KOPT-K1 (cell line): Measurements from ENCODE around the gene WNT2B.

Experiments
- H3K27ac ChIP-seq: fragments of 200-600 bp; sonication (generic); 2 replicates; pipeline ENCODE4 v1.5.1; 2016; ENCODE audit warnings: antibody characterized with exemption, mild to moderate bottlenecking, low read depth, low read length; ENCODE audit not compliant: poor library complexity, severe bottlenecking
- H3K36me3 ChIP-seq: fragments of 200-600 bp; sonication (generic); 2 replicates; pipeline ENCODE4 v1.5.1; 2017; ENCODE audit warnings: antibody characterized with exemption, mild to moderate bottlenecking, low read length, moderate library complexity; ENCODE audit not compliant: insufficient read depth
- H3K9me3 ChIP-seq: fragments of 200-600 bp; sonication (generic); 2 replicates; pipeline ENCODE4 v1.5.1; 2017; ENCODE audit warnings: antibody characterized with exemption, low read length, mild to moderate bottlenecking; ENCODE audit not compliant: insufficient read depth, poor library complexity, severe bottlenecking

WNT2B gene

DNA sequence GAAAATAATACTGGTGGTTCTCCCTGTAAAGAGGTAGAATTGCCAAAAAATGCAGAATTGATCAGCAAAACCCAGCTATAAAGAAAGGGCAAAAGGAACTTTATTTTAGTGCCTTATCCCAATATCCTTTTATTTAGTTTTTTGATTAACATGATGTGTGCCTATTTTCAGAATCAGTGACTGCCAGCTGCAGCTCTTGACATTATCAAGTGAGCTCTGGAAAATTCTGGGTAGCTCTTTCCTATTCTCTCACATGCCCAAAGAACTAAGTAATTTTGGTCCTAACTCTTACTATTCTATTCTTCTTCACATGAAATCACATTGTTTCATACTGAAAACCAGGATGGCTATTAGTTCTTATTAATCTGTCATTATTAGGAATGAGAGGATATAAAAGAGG, 22.1 kb downstream of the WNT2B start:
- no peak overlapping the region for H3K27ac ChIP-seq
- H3K36me3 ChIP-seq: no peaks in the 10 kb centered on the region
- H3K9me3 ChIP-seq: no peaks in the 10 kb centered on the region

DNA sequence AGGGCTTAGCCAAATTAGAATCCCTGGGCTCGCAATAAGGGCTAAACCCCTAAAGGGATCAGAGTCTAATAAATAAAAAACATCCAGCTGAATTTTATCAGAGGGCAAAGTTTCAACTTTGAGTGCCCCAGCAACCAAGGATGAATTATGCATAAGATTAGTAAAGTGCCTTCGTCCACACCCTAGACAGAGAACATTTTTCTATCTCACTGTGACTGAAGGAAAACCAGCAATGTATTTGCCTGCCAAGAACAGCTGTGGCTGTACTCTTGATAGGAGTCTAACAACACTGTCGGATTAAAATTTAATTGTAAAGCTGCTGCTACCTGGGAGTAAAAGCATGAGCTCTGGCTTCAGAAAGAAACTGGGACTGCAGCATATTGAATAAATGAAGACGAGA, 23.3 kb downstream of the WNT2B start:
- no peaks in the 10 kb centered on the region for H3K9me3 ChIP-seq
- H3K36me3 ChIP-seq: no peaks in the 10 kb centered on the region
- no peak overlapping the region for H3K27ac ChIP-seq

DNA sequence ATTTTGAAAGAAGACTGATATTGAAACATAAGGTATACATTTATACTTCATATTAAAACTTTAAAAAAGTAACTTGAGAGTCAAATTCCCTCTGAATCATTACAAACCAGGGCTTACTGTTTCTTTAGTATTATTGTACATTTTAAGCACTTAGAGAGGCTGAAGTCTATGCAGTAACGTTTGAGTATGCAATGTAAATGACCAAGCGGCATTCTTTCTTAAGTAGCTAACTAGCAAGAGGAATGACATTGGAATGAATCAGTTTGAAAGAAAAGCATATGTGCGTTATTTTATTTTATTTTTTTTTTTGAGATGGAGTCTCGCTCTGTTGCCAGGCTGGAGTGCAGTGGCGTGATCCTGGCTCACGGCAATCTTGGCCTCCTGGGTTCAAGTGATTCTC, 24.3 kb downstream of the WNT2B start:
- H3K27ac ChIP-seq: no peak overlapping the region
- no peaks in the 10 kb centered on the region for H3K9me3 ChIP-seq
- no peaks in the 10 kb centered on the region for H3K36me3 ChIP-seq

DNA sequence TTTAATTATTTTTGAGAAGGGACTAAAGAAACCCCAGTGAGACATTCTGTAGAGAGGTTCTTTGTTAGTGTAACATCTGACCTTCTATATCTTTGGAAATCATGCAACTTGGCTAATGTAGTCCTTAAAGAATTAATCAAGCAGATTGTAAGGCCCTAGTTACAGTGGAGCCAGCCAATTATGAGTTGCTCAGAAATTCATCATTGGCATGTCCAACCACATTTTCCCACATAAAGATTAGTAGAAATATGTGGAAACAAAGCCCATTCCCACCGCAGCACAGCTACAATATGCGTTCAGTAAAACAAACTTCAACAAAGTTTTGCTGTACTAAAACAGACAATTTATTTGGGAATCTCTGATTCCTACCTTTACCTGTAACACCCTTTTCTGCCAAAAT, 27.8 kb downstream of the WNT2B start:
- H3K27ac ChIP-seq: no peak overlapping the region
- H3K36me3 ChIP-seq: peaks cover 15% of the 10 kb centered on the region; the same call in 1 of the 2 replicates
- H3K9me3 ChIP-seq: no peaks in the 10 kb centered on the region

DNA sequence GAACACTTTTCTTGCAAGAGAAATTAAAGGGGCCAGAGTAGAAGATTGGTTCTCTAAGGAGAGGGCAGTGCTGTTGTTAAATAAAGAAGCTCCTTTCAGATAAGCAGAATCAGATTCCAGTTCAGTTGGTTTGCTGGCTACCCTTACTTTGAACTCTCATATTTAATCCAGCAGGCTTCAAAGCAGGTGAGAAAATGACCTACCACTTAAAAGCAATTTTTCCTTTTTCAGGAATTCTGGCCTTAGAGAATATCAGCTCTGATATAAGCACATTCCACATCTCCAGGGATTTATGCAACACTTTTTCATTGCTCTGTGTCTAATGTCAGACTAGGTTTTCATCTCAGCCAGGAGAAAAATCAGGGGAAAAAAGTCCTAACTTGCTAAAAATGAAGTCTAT, 28.7 kb downstream of the WNT2B start:
- no peaks in the 10 kb centered on the region for H3K9me3 ChIP-seq
- H3K27ac ChIP-seq: no peak overlapping the region
- H3K36me3 ChIP-seq: peaks cover 15% of the 10 kb centered on the region; the same call in 1 of the 2 replicates

DNA sequence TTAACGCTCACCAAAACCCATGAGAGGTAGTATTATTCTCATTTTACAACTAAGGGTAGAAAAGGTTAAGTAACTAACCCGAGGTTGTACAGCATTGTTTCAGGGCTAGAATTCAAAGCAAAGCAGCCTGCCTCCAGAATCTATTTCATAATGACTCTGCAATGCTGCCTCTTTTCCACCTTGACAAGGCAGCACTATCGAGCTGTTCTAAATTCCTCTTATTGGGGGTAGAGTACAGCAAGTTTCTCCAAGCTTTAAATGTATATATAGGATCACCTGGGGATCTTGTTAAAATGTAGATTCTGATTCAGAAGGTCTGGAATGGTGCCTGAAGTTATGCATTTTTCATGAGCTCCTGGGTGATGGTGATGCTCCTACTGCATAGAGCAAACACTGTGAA, 30.1 kb downstream of the WNT2B start:
- Histone ChIP-seq H3K36me3 (peaks cover 15% of the 10 kb centered on the region; the same call in 1 of the 2 replicates), H3K27ac (no peak overlapping the region), H3K9me3 (no peaks in the 10 kb centered on the region)

DNA sequence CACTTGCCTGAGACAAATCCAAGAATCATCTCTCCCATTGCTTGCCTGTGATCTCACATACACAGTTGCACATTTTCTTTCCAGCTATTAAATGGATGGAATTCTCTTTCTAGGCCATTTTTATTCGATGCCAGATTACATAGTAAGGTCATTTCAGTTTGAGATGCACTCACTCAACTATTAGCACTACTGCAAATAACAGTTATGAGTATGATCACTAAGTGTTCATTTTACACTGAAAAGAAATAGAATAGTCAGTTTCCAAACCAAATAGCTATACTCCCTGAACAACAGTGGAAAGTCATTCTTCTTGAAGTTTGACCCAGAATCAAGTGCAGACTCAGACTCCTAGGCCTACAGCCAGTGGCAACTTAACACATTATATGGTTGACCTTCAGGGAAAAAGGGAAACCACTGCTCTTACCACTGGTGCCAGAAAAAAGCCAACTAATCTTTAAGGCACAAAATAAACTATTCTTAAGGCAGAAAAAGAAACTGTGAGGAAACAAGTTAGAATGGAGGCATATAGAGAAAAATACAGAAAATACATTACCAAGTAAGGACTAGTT, 31.5 kb downstream of the WNT2B start:
- no peak overlapping the region for H3K27ac ChIP-seq
- H3K9me3 ChIP-seq: no peaks in the 10 kb centered on the region
- peaks cover 15% of the 10 kb centered on the region; the same call in 1 of the 2 replicates for H3K36me3 ChIP-seq

DNA sequence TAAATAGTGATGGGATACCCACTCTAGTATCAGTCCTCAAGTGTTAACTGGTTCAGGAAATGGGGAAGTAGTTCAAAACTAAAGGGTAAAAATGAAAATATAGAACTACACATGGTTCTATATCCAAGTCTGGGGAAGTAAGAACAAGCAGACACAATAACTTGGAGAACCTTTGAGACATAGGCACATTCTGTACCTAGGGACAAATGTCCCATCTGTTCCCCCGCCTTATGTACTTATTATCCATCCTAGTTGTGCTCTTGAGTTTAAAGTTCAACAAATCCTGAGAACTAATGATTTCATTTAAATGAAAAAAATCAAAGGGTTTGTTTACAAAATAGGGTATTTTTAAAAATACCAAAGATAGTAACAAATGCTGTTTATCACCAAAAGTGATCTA, 32.5 kb downstream of the WNT2B start:
- Histone ChIP-seq H3K27ac (no peak overlapping the region), H3K9me3 (no peaks in the 10 kb centered on the region), H3K36me3 (peaks cover 15% of the 10 kb centered on the region; the same call in 1 of the 2 replicates)

DNA sequence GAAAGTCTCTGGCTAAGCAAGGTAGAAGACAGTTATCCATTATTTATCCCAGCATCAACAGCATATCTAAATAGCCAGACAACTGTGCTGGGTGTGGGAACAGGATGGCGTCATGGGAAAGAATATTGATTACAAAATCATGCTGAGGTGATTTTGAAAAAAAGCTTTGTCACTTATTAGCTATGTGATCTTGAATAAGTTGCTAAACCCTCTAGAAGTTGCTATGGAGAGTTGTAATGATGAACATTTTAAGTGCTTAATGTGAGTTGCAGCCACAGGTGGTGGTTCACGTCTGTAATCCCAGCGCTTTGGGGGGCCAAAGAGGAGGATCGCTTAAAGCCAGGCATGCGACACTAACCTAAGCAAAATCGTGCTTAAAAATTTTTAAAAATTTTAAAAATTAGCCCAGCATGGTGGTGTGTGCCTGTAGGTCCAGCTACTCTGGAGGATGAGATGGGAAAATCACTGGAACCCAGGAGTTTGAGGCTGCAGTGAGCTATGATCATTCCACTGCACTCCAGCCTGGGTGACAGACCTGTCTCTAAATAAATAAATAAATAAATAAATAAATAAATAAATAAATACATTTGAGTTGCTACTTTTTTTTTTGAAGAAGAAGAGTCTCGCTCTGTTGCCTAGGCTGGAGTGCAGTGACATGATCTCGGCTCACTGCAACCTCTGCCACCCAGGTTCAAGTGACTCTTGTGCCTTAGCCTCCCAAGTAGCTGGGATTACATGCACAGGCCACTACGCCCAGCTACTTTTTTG, 33.6 kb downstream of the WNT2B start:
- Histone ChIP-seq H3K27ac (no peak overlapping the region), H3K36me3 (peaks cover 15% of the 10 kb centered on the region; the same call in 1 of the 2 replicates), H3K9me3 (no peaks in the 10 kb centered on the region)

DNA sequence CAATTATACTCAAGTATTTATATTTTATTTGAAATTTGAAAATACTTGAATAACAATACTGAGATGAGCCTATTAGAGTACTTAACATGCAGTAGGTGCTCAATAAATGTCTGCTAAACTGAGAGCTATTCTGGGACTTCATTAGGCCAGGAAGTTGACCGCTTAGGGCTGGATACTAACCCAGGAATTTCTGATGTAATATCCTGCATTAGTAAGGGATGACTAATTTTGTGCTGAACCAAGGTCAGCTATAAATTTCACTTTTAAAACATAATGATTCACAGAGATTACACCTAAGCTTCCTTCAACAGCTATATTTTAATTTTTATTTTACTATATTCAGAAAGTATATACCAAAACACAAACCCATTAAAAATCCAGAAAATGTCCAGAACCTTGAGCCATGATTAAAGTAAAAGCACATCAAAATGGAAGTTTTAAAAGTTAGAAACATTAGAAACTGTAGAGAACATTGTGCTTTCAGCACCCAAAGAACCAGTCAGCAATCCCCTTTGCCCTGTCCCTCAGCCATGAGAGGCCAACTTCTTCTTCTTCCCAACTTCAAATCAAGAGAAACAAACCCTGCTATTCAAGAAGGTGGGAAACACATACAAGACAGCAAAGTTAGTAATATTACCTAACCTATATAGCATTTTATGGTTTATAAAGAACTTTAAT, 35.4 kb downstream of the WNT2B start:
- Histone ChIP-seq H3K9me3 (no peaks in the 10 kb centered on the region), H3K36me3 (peaks cover 14% of the 10 kb centered on the region; the same call in 1 of the 2 replicates), H3K27ac (no peak overlapping the region)

DNA sequence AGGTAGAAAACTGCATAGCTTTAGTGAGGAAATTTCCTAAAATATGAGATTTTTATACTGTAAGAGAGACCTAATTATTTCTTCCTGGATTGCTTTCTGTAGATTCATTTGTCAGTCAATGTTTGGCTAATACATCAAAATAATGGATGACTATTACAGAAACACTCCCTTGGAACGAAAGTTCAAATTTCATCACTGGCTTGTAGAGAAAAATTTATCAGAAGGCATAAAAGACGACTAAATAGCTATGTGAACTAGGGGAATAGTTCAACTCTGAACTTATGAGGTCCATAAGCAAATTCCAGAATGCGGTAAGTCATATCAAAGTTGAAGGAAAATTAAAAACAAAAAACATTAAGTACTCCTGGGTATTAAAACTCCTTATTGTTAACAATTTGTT, 36.0 kb downstream of the WNT2B start:
- Histone ChIP-seq H3K27ac (no peak overlapping the region), H3K36me3 (peaks cover 12% of the 10 kb centered on the region; the same call in 1 of the 2 replicates), H3K9me3 (no peaks in the 10 kb centered on the region)

DNA sequence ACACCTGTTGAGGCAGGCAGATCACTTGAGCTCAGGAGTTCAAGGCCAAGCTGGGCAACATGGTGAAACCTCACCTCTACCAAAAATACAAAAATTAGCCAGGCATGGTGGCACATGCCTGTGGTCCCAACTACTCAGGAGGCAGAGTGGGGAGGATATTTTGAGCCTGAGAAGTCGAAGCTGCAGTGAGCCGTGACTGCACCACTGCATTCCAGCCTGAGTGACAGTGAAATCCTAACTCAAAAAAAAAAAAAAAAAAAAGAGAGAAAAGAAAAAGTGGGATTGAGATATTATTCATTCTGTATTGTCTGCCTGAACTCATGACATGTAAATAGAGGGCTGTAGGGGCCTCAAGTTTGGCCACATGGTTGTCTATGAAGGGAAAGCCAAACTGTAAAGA, 37.3 kb downstream of the WNT2B start:
- H3K36me3 ChIP-seq: peaks cover 4% of the 10 kb centered on the region; the same call in 1 of the 2 replicates
- no peak overlapping the region for H3K27ac ChIP-seq
- no peaks in the 10 kb centered on the region for H3K9me3 ChIP-seq

DNA sequence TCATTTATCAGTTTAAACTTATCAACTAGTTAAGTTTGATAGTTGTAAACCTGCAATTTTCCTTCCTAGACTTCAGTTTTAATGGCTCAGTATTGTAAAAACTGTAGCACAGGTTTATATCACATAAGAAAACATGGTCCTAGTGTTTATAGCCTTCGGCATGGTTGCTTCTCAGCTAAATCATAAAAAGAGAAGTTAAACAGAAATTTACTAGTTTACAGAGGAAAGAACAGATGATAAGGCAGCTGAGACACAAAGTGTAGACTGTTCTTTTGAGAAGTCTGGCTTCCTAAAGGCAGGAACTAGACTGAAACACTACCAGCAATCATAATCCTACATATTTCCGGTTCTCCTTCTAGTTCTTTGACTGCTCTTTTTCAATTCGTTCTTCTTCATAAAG, 39.8 kb downstream of the WNT2B start:
- Histone ChIP-seq H3K36me3 (no peaks in the 10 kb centered on the region), H3K27ac (no peak overlapping the region), H3K9me3 (no peaks in the 10 kb centered on the region)

DNA sequence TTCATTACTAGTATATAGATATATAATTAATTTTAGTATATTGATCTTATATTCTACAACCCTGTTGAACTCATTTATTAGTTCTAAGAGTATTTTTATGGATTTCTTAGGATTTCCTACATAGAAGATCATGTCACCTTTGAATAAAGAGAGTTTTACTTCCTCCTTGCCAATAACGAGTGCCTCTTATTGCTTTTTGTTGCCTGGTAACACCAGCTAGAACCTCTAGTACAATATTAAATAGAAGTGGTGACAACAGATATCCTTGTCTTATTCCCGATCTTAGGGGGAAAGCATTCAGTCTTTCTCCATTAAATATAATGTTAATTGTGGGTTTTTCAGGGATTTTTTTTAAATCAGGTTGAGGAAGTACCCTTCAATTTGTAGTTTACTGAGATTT, 40.8 kb downstream of the WNT2B start:
- H3K9me3 ChIP-seq: no peaks in the 10 kb centered on the region
- H3K36me3 ChIP-seq: no peaks in the 10 kb centered on the region
- H3K27ac ChIP-seq: no peak overlapping the region

DNA sequence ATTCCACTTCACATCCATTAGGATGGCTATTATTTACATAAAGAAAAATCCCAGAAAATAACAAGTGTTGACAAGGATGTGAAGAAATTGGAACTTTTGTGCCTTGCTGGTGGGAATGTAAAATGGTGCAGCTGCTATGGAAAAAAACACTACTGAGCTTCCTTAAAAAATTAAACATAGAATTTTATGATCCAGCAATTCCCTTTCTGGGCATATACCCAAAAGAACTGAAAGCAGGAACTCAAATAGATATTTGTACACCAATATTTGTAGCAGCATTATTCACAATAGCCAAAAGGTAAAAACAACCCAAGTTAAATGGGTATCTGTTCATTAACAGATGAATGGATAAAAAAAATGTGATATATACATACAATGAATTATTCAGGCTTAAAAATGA, 45.6 kb downstream of the WNT2B start:
- Histone ChIP-seq H3K9me3 (no peaks in the 10 kb centered on the region), H3K36me3 (no peaks in the 10 kb centered on the region), H3K27ac (no peak overlapping the region)
